Measurements from ENCODE around the gene STK4. TPM values are rescaled to one million over a fixed set of nuclear protein-coding genes. Genes with fewer than 3 reads are reported as not detected.
A peak's percentile ranks its signal among the peaks of the same experiment; 100 is the strongest.

Gene STK4
- total RNA-seq = 10 to 100 TPM; 17.3 to 27.5 (median 19.6) TPM
- polyA plus RNA-seq = 10 to 100 TPM in 1 of 2 donors, 1 to 10 TPM in 1; 8.3 to 25.9 TPM
- long read RNA-seq, donor 1, partial matches to known transcripts = 28 of 39 reads
- long read RNA-seq, donor 1, other reads (novel, unspliced or antisense) = 9 of 39 reads
- long read RNA-seq, donor 2, full-length matches to known transcripts = 6 of 6 reads
- long read RNA-seq, donor 2, partial matches to known transcripts = 0 of 6 reads
- long read RNA-seq, donor 2, other reads (novel, unspliced or antisense) = 0 of 6 reads
- long read RNA-seq, donor 3, full-length matches to known transcripts = 10 of 19 reads
- long read RNA-seq, donor 3, partial matches to known transcripts = 0 of 19 reads
- long read RNA-seq, donor 3, other reads (novel, unspliced or antisense) = 9 of 19 reads

DNA sequence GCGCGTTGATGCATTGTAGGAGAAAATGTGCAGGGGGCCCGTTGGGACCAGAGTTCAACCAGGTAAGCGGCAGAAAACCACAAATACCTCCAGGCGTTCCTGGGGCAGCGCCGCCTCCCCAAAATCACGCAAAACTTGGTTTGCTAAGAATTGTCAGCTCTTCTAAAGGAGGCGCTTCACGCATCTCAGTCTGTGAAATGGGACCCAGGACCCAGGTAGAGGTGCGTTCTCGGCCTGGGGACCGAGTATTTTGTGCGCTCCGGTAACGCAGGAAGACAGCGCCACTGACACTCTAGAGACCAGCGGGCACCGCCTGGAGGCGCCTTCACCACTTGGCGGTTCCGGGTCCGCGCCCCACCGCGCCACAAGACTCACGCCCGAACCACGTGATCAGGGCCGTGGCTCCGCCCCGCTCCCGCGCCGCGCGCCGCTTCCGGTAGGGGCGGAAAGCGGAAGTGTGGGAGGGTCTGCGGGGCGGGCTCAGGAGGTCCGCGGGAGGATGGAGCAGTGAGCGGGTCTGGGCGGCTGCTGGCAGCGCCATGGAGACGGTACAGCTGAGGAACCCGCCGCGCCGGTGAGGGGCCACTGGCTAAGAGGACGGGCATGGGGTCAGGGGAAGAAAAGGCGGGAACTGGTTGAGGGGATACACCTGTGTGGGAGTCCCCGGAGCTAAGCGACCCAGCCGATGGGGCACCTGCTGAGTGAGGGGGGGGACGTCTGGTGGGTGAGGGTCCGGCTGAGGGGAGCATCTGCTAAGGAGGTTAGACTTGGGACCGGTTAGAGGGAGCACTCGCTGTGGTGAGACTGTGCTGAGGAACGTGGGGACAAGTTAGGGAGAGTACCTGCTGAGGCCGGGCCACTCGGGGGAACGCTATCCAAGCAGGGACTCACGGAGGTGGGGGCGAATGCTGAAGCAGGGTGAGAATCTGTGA lies at the start of gene STK4:
TSS of gene STK4 (plus strand) at position 483 of the 932 bp plus-strand sequence. CDS start at position 540, 57 bp downstream.
- no peaks in the 10 kb centered on the region for H3K27me3 ChIP-seq
- WGBS, 3 donors = 1% methylated on average over 62 to 68 of the region's 68 CpGs
- no peaks in the 10 kb centered on the region for H3K9me3 ChIP-seq
- TF ChIP-seq POLR2A (IDR thresholded peaks at IDR 0.05) (peak; percentile 81), EP300 (IDR thresholded peaks at IDR 0.05) (no peak)
- TF ChIP-seq, protein P1, sequence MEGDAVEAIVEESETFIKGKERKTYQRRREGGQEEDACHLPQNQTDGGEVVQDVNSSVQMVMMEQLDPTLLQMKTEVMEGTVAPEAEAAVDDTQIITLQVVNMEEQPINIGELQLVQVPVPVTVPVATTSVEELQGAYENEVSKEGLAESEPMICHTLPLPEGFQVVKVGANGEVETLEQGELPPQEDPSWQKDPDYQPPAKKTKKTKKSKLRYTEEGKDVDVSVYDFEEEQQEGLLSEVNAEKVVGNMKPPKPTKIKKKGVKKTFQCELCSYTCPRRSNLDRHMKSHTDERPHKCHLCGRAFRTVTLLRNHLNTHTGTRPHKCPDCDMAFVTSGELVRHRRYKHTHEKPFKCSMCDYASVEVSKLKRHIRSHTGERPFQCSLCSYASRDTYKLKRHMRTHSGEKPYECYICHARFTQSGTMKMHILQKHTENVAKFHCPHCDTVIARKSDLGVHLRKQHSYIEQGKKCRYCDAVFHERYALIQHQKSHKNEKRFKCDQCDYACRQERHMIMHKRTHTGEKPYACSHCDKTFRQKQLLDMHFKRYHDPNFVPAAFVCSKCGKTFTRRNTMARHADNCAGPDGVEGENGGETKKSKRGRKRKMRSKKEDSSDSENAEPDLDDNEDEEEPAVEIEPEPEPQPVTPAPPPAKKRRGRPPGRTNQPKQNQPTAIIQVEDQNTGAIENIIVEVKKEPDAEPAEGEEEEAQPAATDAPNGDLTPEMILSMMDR (IDR thresholded peaks at IDR 0.05) = peak in 2 of 3 donors; percentile 58 to 66
- H3K4me1 ChIP-seq (ENCODE audit: insufficient read depth) = peaks cover 7% of the 10 kb centered on the region
- intact Hi-C loops (cut with DNase I) = loop anchor here in 2 of 4 donors (10.0 kb wide), 2 partner anchors 211 to 221 kb away; partner anchors contain the start of gene KCNK15 (in 1 of the 2)
- no peaks in the 10 kb centered on the region for H3K36me3 ChIP-seq
- peak within 1 kb of the TSS; percentile 87 for H3K4me3 ChIP-seq
- peak; percentile 91 to 96 (median 92) for DNase-seq
- peak within 1 kb of the TSS; percentile 24 to 51 for H3K27ac ChIP-seq

DNA sequence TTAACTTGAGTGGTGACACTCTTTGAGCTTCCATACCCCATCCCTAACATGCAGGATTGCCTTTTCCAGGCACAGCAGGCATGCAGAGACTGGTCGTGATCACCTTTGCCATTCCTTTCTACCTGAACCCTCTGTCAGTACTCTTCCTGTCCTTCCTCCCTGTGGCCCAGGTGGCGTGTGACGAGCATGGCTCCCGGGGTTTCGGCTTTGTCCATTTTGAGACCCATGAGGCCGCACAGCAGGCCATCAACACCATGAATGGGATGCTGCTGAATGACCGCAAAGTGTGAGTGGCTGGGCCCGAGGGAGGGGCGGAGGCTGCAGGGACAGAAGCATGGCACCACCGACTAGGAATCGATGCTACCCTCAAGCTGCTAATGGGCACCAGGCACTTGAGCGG lies 49.7 kb upstream of the STK4 start:
- no peak for TF ChIP-seq EP300 (IDR thresholded peaks at IDR 0.05)
- TF ChIP-seq, protein P1 (IDR thresholded peaks at IDR 0.05) = no peak
- no peak for TF ChIP-seq POLR2A (IDR thresholded peaks at IDR 0.05)
- 91 to 94% (median 92%) methylated on average over 12 of the region's 12 CpGs for WGBS, 3 donors
- Histone ChIP-seq H3K4me1 (ENCODE audit: insufficient read depth) (no peaks in the 10 kb centered on the region), H3K27ac (no peak overlapping the region), H3K36me3 (no peaks in the 10 kb centered on the region), H3K9me3 (no peaks in the 10 kb centered on the region), H3K27me3 (no peaks in the 10 kb centered on the region), H3K4me3 (no peak overlapping the region)
- intact Hi-C loops (cut with DNase I) = no loop called here
- DNase-seq = no peak

DNA sequence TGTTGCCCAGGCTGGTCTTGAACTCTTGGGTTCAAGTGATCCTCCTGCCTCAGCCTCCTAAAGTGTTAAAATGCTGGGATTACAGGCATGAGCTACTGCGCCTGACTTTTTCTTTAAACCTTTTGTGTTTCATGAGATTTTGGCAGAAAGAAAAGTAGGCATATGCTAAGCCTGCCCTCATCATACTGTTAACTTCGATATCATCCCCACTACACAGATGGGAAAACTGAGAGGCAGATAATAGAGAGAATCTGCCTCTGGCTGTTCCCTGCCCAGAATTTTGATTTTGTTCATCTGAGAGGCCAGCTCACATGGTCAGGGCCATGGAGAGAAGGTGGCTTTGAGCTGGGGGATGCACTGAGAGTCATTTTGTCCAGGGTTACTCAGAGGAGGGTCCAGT lies 48.9 kb upstream of the STK4 start:
- WGBS, 3 donors = 96 to 98% (median 97%) methylated on average over 2 of the region's 2 CpGs
- H3K27me3 ChIP-seq = no peaks in the 10 kb centered on the region
- no peaks in the 10 kb centered on the region for H3K9me3 ChIP-seq
- no peaks in the 10 kb centered on the region for H3K36me3 ChIP-seq
- intact Hi-C loops (cut with DNase I) = no loop called here
- H3K27ac ChIP-seq = no peak overlapping the region
- TF ChIP-seq POLR2A (IDR thresholded peaks at IDR 0.05) (no peak), EP300 (IDR thresholded peaks at IDR 0.05) (no peak)
- TF ChIP-seq, protein P1 (IDR thresholded peaks at IDR 0.05) = no peak
- no peaks in the 10 kb centered on the region for H3K4me1 ChIP-seq (ENCODE audit: insufficient read depth)
- H3K4me3 ChIP-seq = no peak overlapping the region
- DNase-seq = no peak

DNA sequence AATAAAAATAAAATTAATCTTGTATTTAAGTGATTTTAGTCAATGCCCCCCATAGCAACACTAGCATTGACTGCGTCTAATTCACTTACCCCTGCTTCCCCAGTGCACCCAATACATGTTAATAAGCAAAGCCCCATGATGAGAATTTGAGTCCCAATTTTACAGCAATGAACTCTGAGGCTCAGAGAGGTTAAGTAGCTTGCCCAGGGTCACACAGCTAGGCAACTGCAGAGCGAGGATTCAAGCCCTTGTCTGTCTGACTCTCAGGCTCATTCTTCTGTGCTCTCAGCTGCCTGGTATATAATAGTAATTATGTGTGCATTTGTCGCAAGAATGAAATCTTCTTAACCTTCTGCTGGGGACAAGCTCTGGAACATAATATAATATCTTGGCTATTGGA lies 48.0 kb upstream of the STK4 start:
- 95 to 97% (median 96%) methylated on average over 3 of the region's 3 CpGs for WGBS, 3 donors
- Histone ChIP-seq H3K4me1 (ENCODE audit: insufficient read depth) (no peaks in the 10 kb centered on the region), H3K4me3 (no peak overlapping the region), H3K9me3 (no peaks in the 10 kb centered on the region), H3K27me3 (no peaks in the 10 kb centered on the region), H3K27ac (no peak overlapping the region), H3K36me3 (no peaks in the 10 kb centered on the region)
- intact Hi-C loops (cut with DNase I) = no loop called here
- TF ChIP-seq EP300 (IDR thresholded peaks at IDR 0.05) (no peak), POLR2A (IDR thresholded peaks at IDR 0.05) (no peak)
- TF ChIP-seq, protein P1 (IDR thresholded peaks at IDR 0.05) = no peak
- no peak for DNase-seq

Data from ovary (tissue), 10 donors.